NCI-H774 (cell line): ENCODE results near the gene FLRT1.
"Not testable (repeated sequence)": the region's sequence is repeated elsewhere in the genome, so short reads cannot be mapped to it uniquely, and the experiment has no call there.

Source experiments
- DNase-seq: peaks from one replicate; lab custom pipeline; 2025; lab: John Stamatoyannopoulos, UW

The FLRT1 gene

GRCh38 chr11:64045700-64046099 is 10.0 kb downstream of the FLRT1 start:
- DNase-seq, result no peak

DNA sequence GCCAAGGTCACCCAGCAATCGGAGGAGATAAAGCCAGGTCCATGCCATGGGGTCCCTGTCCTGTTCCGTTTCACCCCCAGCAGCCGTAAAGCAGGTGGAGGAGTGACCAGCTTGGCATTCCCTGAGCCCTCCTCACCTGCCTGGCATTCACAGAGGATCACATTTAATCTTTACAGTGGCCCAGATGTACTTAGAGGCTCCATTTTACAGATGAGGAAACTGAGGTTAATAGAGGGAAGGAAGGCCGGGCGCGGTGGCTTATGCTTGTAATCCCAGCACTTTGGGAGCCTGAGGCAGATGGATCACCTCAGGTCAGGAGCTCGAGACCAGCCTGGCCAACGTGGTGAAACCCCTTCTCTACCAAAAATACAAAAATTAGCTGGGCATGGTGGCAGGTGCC is 11.6 kb downstream of the FLRT1 start:
- not testable (repeated sequence) for DNase-seq

GRCh38 chr11:64048042-64048854 is 12.5 kb downstream of the FLRT1 start:
- no peak for DNase-seq

DNA sequence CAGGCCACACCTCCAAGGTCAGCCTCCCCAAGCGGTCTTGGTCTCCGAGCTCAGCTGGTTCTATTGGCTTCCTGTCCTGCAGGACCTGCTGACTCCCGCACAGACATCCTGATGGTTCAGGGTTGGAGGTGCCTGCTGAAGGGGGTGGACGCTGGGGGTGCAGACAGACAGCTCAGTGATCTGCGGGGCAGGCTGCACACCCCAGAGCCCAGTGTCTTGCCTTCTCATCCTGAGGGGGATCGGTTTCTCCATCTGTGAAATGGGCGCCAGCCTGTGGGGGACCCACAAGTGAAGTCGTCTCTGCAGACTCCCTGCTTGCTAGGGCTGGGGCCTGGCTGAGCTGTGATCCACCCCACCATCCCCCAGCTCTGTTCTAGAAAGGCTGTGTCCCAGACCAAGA is 13.8 kb downstream of the FLRT1 start:
- DNase-seq, result no peak

DNA sequence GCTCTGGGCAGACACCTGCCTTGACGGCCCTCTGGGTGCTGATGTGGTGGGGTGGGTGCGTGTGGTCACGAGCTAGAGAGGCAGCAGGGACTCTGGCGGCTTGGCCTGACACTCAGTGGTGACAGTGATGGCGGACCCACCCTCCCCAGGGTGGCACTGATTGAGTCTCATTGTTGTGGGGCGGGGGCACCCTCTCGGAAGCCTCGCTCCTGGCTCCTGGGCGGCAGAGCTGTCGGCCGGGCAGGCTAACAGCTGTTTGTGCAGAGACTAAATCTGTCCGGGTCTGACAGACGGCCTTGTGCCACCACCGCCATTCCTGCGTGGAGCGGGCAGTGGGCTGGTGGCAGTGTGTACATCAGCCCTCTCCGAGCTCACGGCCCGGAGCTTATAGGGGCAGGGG is 15.6 kb downstream of the FLRT1 start:
- DNase-seq, result no peak

GRCh38 chr11:64052436-64052835 is 16.7 kb downstream of the FLRT1 start:
- no peak for DNase-seq

DNA sequence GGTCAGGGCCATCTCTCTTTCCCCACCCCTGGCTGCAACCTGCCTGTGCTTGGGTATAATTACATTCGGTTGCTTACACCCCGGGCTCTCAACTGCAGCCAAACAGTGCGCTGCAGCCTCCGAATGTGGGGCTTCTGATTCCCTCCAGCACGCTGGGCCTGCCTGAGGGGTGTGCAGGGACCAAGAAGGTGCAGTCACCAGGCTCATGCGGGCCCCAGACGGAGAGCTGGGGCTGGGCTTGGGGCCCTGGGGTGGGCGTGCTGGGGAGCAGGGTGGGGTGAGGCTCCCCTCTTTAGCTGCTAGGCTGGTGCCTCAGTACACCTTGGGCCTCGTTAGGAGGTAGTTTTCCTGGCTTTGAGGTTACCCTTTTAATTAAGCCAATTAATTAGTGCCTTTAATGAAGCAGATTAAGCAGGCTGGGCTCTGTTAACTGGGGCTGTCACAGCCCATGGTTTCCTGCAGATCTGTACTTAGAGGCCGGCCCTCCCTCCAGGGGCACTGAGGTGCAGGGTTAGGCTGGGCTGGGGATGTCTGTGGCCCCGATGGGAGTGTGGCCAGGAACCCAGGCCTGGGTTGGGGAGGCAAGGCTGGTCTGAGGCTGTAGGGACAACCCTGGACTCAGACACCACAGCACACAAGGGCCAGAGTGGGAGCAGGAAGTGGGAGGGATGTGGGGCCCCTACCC is 17.3 kb downstream of the FLRT1 start:
- DNase-seq, result no peak

DNA sequence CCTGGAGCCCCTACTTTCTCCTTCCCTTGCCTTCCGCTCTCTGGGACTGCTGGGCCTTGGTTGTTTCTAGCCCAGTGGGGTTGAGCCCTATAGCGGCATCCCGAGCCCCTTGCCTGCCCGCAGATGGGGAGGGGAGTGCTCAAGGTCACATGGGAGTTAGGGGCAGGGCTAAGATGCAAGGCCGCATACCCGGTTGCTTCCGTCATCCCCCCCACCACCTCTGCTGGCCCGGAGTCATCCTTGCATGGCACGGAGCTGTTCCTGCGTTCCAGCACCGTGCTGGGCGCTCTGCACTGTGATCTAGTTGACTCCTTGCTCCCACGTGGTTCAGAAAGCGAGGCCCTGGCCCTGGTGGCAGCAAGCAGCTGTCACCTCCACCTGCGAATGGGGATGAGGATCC is 18.0 kb downstream of the FLRT1 start:
- no peak for DNase-seq

DNA sequence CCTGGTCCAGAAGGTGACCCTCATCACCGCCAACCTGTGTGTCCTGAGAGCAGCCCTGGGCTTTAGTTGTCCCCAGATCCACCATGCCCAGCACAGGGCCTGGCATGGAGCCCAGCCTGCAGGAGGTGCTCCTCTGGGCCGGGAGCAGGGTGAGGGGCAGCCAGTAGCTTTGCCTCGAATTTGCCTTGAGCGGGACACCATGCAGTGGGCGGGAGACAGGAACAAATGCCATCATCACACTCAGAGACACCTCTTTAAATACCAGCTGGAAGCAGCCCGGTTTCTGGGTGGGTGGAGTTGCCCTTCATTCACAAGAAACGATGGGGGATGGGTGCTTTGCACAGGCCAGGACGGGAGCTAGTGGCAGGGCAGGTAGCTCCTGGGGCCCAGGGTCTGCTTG is 19.3 kb downstream of the FLRT1 start:
- no peak for DNase-seq

DNA sequence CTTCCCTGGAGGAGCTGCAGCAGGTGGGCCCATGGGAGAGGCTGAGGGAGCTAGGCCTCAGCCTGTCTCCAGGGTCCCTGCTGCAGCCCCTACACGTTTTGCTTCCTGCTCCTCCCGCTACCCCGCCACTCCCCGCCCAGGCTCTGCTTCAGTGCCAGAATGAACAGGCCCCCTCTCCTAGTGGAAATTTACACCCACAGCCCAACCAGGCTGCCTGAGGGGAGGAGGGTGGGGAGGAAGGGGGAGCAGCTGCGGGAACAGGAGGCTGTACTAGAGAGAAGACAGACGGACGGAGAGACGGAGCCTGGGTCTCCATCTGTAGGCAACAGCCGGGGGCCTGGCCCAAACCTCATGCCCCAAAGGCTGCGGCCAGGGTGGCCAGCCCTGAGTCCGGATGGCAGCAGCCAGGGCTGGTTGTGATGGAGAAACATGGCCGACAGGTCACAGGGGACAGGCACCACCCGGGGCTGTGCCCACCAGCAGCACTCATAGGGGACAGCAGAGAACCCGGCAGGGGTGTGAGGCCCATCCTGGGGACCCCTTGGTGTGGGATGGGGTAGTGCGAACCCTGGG is 20.6 kb downstream of the FLRT1 start:
- no peak for DNase-seq

DNA sequence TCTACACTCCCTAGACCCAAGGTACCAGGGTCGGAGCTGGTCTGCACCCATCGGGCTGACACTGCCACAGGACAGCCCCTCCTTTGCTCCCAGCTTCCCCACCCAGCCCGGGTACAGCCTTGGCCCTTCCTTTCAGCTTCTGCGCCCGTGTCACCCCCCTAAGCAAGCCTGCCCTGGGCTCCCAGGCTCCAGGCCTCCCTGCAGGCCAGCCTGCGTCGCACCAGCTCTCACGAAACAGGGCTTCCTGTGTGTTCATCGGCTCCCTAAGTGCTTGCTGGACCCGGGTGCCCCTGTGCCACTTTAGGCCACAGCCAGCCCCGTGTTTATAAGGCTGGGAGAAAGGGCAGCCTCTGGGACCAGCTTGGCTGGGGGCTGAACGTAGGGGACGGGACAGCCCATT is 21.1 kb downstream of the FLRT1 start:
- no peak for DNase-seq

DNA sequence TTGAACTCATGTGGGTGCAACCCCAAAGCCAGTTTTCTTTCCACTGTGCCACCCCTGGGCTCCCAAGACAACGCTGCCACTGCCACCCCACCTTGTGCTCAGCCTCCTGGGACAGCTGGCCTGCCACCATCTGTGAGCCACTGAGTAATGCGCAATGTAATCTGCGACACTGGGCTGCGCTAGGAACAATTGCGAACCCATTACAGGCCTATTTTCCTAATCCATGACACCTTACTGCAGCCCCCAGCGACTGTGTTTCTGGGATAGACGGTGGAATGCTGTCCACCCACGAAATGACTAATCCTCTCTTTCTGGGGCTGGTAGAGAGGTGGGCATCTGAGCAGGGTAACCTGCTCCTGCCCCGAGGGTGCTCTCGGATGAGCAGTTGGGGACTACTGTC is 22.2 kb downstream of the FLRT1 start:
- DNase-seq, result no peak

DNA sequence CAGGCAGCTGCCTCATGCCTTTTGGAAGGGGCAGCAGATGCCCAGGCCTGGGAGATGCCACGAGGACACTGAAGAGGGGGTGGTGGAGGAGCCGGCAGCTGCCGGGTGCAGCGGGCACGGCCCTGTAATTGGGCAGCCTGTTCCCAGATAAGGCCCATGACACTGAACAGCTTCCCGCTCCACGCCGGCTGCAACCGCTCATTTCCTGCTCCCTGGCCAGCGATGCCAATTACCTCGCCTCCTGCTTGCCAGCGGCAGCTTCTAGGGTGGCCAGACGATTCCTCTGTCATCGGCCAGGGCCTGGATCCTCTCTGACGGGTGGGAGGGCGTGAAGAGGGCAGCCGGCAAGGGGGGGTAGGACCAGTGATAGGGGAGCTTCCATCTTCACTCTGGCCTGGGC is 22.8 kb downstream of the FLRT1 start:
- no peak for DNase-seq

DNA sequence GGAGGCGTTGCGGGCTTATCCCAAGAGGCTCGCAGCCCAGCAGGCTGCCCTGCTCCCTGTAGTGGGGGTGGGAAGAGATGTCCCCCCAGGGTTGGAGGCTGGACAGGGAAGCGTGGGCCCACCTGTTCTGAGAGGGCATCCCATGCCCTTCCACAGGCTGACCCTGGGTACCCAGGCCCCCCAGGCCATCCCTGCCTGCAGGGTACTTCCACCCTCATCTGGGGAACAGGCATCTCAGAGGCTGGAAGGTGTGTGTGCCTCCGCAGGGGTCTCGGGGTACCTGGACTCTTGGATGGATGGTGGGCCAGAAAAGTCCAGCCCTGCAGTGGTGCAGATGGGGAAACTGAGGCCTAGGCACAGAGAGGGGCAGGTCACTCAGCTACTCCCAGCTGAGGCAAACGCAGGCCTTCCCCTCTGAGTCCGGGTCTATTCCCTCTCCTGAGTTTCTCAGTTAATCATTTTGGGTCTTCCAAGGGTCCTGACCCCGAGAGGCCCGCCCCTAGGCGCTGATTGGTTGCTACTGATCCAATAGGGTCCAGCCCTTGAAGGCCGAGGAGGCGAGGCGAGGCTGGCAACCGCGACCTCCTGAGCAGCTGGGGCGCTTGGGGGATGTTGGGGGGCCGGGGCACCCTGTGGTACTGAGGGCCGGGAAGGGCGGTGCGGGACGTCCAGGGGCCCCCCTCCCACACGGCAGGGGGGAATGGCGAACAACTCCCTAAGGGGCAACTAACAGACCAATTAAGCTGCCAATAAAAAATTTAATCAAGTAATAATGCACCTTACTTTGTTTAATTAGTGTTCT is 23.8 kb downstream of the FLRT1 start:
- DNase-seq, result no peak

- DNase-seq, result no peak
Measured at GRCh38 chr11:64060263-64060860, 24.6 kb downstream of the FLRT1 start.

GRCh38 chr11:64060861-64061444 is 25.2 kb downstream of the FLRT1 start:
- DNase-seq, result peak; percentile 65

- no peak for DNase-seq
Measured at GRCh38 chr11:64062185-64063039, 26.7 kb downstream of the FLRT1 start.

- DNase-seq, result no peak
Measured at GRCh38 chr11:64063777-64064176, 28.0 kb downstream of the FLRT1 start.

DNA sequence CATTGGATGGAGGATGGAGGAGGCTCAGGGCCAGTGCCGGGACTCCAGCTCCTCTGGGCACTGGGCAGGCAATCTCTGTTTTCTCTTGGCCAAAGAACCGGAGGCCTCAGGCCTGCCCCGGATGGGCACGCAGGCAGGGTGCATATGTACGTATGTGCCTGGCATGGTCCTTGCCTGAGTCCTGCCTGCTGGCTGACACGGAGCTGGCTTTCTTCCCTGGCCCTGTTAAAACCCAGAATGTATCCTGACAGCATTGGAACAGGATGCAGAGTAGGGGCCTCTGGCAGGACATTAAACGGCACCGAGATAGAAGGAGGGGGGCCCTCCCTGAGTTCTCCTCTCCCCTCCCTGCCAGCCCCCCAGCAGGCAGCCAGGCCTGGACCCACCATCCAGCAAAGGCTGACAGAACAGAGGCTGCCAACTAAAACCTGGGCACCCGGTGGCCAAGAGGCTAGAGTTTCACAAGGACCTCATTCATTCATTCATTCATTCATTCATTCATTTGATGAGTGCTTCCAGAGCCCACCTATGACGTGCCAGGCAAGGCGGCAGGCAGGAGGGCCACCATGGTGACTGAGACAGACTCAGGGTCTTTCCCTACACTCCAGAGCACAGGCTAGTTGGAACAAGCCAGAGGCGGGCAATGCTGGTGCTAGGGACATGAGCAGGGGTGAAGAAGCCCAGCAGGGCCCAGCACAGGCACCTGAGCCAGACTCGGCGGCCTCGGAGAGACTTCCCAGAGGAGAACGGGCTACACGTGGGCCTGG is 28.8 kb downstream of the FLRT1 start:
- DNase-seq, result no peak

GRCh38 chr11:64065141-64065465 is 29.4 kb downstream of the FLRT1 start:
- DNase-seq, result no peak
